ENCODE results near the gene NADSYN1. TPM values are rescaled to one million over a fixed set of nuclear protein-coding genes. Genes with fewer than 3 reads are reported as not detected.

NADSYN1 gene
- total and polyA plus RNA-seq, 2 of the 13 experiments (the other 11 are each of a cell fraction or from before 2014, with no cell fraction given): 35.7 to 51.5 TPM

DNA sequence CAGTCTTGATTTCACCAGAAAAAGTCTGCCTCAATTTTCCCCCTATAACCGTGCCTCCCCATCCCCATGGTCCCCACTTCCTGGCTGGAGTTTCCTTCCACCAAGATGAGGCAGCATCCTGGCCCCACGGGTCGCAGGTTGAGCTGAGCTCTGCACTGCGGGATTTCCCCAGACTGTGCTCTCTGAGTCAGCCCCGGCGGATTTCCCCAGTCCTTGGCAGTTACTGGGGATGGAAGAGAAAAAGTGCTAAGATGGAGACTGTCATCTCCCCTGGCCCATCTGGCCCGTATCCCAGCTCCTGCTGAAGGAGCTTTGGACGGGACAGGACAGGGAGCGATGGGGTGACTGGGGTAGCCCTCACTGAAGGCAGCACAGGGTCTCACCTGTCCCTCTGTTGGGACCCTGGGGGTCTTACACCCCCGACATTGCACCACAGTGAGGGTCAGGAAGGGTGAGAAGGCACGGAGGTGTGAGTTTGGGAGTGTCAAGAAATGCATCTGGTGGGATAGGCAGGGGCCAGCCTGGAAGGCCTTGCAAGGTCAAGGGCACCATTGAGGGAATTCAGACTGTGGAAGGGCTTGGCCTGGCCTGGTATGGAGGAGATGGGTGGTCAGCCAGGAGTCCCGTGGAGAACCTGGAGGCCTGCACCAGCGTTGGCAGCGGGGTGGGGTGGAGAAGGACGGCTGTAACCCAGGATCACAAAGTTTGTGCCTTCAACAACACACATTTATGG is 36.5 kb downstream of the NADSYN1 start:
- H3K4me2 ChIP-seq (ENCODE audit: low read depth, low read length): no peak overlapping the region
- ChIA-PET CTCF (ENCODE audit: low intra/inter-chr PET ratio, low total read pairs) (no interaction called here), POLR2A (no interaction called here)
- intact Hi-C loops (cut with micrococcal nuclease; ENCODE audit: unreplicated experiment) (no loop called here), in situ Hi-C loops (cut with HindIII; ENCODE audit: extremely low pct_ligation_motif_present, low pct_unique_long_range_greater_than_20kb) (no loop called here)
- H3K9ac ChIP-seq (ENCODE audit: insufficient read depth, low read depth, low read length): no peak overlapping the region
- ATAC-seq: no peak
- TF ChIP-seq, protein P1, sequence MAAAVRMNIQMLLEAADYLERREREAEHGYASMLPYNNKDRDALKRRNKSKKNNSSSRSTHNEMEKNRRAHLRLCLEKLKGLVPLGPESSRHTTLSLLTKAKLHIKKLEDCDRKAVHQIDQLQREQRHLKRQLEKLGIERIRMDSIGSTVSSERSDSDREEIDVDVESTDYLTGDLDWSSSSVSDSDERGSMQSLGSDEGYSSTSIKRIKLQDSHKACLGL (CRISPR knock-in tag; IDR thresholded peaks at IDR 0.05): no peak
- TF ChIP-seq ZNF33A (CRISPR knock-in tag; IDR thresholded peaks at IDR 0.05; ENCODE audit: borderline replicate concordance) (no peak), NFE2L2 (IDR thresholded peaks at IDR 0.05; ENCODE audit: low read length) (no peak), PRMT3 (CRISPR knock-in tag; IDR thresholded peaks at IDR 0.05; ENCODE audit: borderline replicate concordance, low read depth) (no peak), USF2 (IDR thresholded peaks at IDR 0.05; ENCODE audit: low read depth, low read length) (no peak), USF2 (CRISPR knock-in tag; IDR thresholded peaks at IDR 0.05; ENCODE audit: borderline replicate concordance) (no peak), ZBTB38 (CRISPR knock-in tag; IDR thresholded peaks at IDR 0.05) (no peak), SP1 (IDR thresholded peaks at IDR 0.05) (no peak), SP1 (CRISPR knock-in tag; IDR thresholded peaks at IDR 0.05) (no peak), MTA1 (CRISPR knock-in tag; IDR thresholded peaks at IDR 0.05; ENCODE audit: borderline replicate concordance) (no peak), SP2 (CRISPR knock-in tag; IDR thresholded peaks at IDR 0.05) (no peak), SALL2 (CRISPR knock-in tag; IDR thresholded peaks at IDR 0.05) (no peak), ZNF557 (CRISPR knock-in tag; IDR thresholded peaks at IDR 0.05) (no peak), XRCC5 (optimal IDR thresholded peaks at IDR 0.05; ENCODE audit: low read length) (no peak), CREM (IDR thresholded peaks at IDR 0.05) (no peak), CREM (CRISPR knock-in tag; IDR thresholded peaks at IDR 0.05) (no peak), BCL6 (CRISPR knock-in tag; IDR thresholded peaks at IDR 0.05) (no peak), PCBP1 (IDR thresholded peaks at IDR 0.05; ENCODE audit: borderline replicate concordance, low read depth, low read length) (no peak), ZBTB26 (CRISPR knock-in tag; IDR thresholded peaks at IDR 0.05; ENCODE audit: borderline replicate concordance) (no peak), ZNF549 (CRISPR knock-in tag; IDR thresholded peaks at IDR 0.05) (no peak)
- TF ChIP-seq, protein P2, sequence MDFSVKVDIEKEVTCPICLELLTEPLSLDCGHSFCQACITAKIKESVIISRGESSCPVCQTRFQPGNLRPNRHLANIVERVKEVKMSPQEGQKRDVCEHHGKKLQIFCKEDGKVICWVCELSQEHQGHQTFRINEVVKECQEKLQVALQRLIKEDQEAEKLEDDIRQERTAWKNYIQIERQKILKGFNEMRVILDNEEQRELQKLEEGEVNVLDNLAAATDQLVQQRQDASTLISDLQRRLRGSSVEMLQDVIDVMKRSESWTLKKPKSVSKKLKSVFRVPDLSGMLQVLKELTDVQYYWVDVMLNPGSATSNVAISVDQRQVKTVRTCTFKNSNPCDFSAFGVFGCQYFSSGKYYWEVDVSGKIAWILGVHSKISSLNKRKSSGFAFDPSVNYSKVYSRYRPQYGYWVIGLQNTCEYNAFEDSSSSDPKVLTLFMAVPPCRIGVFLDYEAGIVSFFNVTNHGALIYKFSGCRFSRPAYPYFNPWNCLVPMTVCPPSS (IDR thresholded peaks at IDR 0.05): no peak
- no TSS peak for BruUV-seq (replicated peaks)
- 95% methylated on average over 14 of the region's 15 CpGs for WGBS (ENCODE audit: low lambda C conversion rate)
- no peaks in the 10 kb centered on the region for H3K9me3 ChIP-seq (ENCODE audit: low read length)
- H3K27ac ChIP-seq (ENCODE audit: extremely low read length, insufficient read depth, low read length): no peak overlapping the region
- DNase-seq (ENCODE audit: low spot score): no peak
- no peak overlapping the region for H2AFZ ChIP-seq (ENCODE audit: low read length)
- H3K36me3 ChIP-seq (replicated peaks in 1 of 2; ENCODE audit: control insufficient read depth in 1 of 2, insufficient read depth in 2 of 2, low read length in 2 of 2): peaks cover 8 to 36% of the 10 kb centered on the region in 2 experiments
- no peak overlapping the region for H3K4me3 ChIP-seq (replicated peaks in 1 of 3; ENCODE audit: insufficient read depth in 1 of 3, low read depth in 2 of 3, low read length in 3 of 3)
- no peaks in the 10 kb centered on the region for H4K20me1 ChIP-seq (ENCODE audit: insufficient read depth, low read length)
- no peaks in the 10 kb centered on the region for H3K79me2 ChIP-seq (ENCODE audit: insufficient read depth, low read length)
- no peak for FAIRE-seq
- H3K27me3 ChIP-seq (ENCODE audit: control insufficient read depth in 1 of 2, insufficient read depth in 2 of 2, low read length in 2 of 2): no peaks in the 10 kb centered on the region
- no peaks in the 10 kb centered on the region for H3K4me1 ChIP-seq (ENCODE audit: insufficient read depth, low read length)
